Glutamatergic neuron (in vitro differentiated cells): ENCODE measurements around the gene TLL2. TPM values are rescaled to one million over a fixed set of nuclear protein-coding genes. Genes with fewer than 3 reads are reported as not detected.

Experiments used
- DNase-seq: peaks from one replicate; pipeline ENCODE4 v3.0.0; 2022
- H3K27ac Mint-ChIP-seq: one replicate; pipeline ENCODE4 v1.8.0; 2020; ENCODE audit warnings: mild to moderate bottlenecking, mixed read lengths, inconsistent platforms; ENCODE audit not compliant: unreplicated experiment
- H3K27me3 Mint-ChIP-seq: one replicate; pipeline ENCODE4 v1.8.0; 2020; ENCODE audit warnings: mild to moderate bottlenecking, moderate library complexity, mixed read lengths, inconsistent platforms; ENCODE audit not compliant: unreplicated experiment
- H3K36me3 Mint-ChIP-seq: one replicate; pipeline ENCODE4 v1.8.0; 2020; ENCODE audit warnings: mild to moderate bottlenecking, mixed read lengths, inconsistent platforms; ENCODE audit not compliant: unreplicated experiment
- H3K4me1 Mint-ChIP-seq: one replicate; pipeline ENCODE4 v1.8.0; 2020; ENCODE audit warnings: mild to moderate bottlenecking, low read depth, mixed read lengths, inconsistent platforms; ENCODE audit not compliant: unreplicated experiment
- H3K4me3 Mint-ChIP-seq: one replicate; pipeline ENCODE4 v1.8.0; 2020; ENCODE audit warnings: mild to moderate bottlenecking, mixed read lengths, inconsistent platforms; ENCODE audit not compliant: unreplicated experiment
- H3K9me3 Mint-ChIP-seq: one replicate; pipeline ENCODE4 v1.8.0; 2020; ENCODE audit warnings: mild to moderate bottlenecking, moderate library complexity, mixed read lengths, inconsistent platforms; ENCODE audit not compliant: unreplicated experiment
- total RNA-seq: library from RNA; stranded (reverse); fragmentation: NEBNext Ultra II Directional; extraction: Animal tissue kit (Norgen Biotek cat#: 25700); gene quantifications from one replicate; pipeline ENCODE4 v1.2.1, GENCODE V29; 2021; ENCODE audit not compliant: unreplicated experiment
- TF ChIP-seq, protein P1 (sequence below): fragments of 200-600 bp; sonication (generic); IDR thresholded peaks from one replicate; pipeline ENCODE4 v1.5.0; 2021; ENCODE audit not compliant: partially characterized antibody, unreplicated experiment

TLL2 gene
- total RNA-seq, 1 donor from 2014 or later: 0.17 TPM

DNA sequence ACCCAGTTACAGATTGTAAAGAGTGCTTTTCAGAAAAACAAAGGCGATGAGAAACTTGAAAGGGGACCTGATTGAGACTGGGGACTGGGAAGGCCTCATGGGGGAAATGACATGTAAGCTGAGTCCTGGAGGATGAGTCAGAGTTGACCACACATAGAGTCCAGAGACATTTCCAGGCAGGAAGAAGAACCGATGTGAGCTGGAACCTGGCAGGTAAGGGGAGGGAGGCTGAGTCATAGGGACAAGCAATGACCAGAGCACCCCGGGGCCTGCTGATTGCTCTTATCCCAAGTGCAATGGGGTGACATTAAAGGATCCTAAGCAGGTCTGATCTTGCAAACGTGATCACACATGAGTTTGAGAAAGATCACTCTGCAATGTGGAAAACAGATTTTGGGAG is 11.7 kb downstream of the TLL2 start:
- TF ChIP-seq, protein P1, sequence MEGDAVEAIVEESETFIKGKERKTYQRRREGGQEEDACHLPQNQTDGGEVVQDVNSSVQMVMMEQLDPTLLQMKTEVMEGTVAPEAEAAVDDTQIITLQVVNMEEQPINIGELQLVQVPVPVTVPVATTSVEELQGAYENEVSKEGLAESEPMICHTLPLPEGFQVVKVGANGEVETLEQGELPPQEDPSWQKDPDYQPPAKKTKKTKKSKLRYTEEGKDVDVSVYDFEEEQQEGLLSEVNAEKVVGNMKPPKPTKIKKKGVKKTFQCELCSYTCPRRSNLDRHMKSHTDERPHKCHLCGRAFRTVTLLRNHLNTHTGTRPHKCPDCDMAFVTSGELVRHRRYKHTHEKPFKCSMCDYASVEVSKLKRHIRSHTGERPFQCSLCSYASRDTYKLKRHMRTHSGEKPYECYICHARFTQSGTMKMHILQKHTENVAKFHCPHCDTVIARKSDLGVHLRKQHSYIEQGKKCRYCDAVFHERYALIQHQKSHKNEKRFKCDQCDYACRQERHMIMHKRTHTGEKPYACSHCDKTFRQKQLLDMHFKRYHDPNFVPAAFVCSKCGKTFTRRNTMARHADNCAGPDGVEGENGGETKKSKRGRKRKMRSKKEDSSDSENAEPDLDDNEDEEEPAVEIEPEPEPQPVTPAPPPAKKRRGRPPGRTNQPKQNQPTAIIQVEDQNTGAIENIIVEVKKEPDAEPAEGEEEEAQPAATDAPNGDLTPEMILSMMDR: no peak
- DNase-seq: no peak
- Mint-ChIP-seq H3K9me3 (peaks cover 3% of the 10 kb centered on the region), H3K4me1 (no peaks in the 10 kb centered on the region), H3K4me3 (no peak overlapping the region), H3K27ac (no peak overlapping the region), H3K36me3 (no peaks in the 10 kb centered on the region), H3K27me3 (peaks cover 2% of the 10 kb centered on the region)

DNA sequence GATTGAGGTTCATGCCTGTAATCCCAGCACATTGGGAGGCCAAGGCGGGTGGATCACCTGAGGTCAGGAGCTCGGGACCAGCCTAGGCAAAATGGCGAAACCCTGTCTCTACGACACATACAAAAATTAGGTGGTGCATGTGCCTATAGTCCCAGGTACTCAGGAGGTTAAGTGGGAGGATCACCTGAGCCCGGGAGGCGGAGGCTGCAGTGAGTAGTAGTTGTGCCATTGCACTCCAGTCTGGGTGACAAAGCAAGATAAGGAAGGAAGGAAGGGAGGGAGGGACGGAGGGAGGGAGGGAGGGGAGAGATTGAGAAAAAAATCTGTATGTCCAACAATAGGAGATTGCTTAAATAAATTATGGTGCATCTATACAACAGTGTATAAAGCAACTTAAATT is 13.2 kb downstream of the TLL2 start:
- H3K27ac Mint-ChIP-seq: no peak overlapping the region
- H3K36me3 Mint-ChIP-seq: no peaks in the 10 kb centered on the region
- no peak for DNase-seq
- peaks cover 3% of the 10 kb centered on the region for H3K9me3 Mint-ChIP-seq
- no peaks in the 10 kb centered on the region for H3K4me1 Mint-ChIP-seq
- H3K4me3 Mint-ChIP-seq: no peak overlapping the region
- TF ChIP-seq, protein P1: no peak
- peaks cover 2% of the 10 kb centered on the region for H3K27me3 Mint-ChIP-seq

DNA sequence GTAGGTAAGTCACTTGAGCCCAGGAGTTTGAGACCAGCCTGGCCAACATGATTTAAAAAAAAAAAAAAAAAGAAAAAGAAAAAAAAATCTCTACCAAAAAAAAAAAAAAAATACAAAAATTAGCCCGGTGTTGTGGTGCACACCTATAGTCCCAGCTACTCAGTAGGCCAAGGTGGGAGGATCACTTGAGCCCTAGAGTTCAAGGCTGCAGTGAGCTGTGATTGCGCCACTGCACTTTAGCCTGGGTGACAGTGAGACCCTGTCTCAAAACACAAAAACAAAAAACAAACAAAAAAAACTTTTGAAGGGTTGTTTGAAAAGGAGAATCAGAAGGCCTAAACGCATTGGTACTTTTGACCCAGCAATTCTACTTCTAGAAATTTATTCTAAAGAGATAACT is 13.7 kb downstream of the TLL2 start:
- H3K9me3 Mint-ChIP-seq: peaks cover 3% of the 10 kb centered on the region
- no peak overlapping the region for H3K27ac Mint-ChIP-seq
- no peaks in the 10 kb centered on the region for H3K36me3 Mint-ChIP-seq
- DNase-seq: no peak
- TF ChIP-seq, protein P1: no peak
- H3K27me3 Mint-ChIP-seq: peaks cover 2% of the 10 kb centered on the region
- H3K4me1 Mint-ChIP-seq: no peaks in the 10 kb centered on the region
- no peak overlapping the region for H3K4me3 Mint-ChIP-seq

DNA sequence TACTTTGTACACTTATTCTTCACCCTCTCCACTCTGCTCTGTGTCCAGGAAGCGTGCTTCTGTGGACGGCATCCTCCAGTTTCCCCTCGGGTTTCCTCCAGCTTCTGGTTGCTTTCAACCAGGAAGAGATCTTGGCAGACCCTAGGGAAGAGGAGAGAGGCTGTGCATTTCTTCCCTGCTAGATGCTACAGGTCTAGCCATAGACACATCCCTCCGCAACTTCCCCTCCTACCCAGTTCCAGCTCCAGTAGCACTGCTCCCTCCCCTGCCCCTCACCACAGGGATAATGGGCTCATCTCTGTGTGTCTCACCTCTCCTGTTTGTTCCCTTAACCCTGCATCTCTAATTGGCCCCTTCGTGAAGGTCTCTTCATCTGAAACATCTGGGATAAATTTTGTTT is 16.3 kb downstream of the TLL2 start:
- H3K4me3 Mint-ChIP-seq: no peak overlapping the region
- TF ChIP-seq, protein P1: no peak
- H3K36me3 Mint-ChIP-seq: no peaks in the 10 kb centered on the region
- H3K9me3 Mint-ChIP-seq: peaks cover 3% of the 10 kb centered on the region
- no peak for DNase-seq
- peaks cover 8% of the 10 kb centered on the region for H3K27me3 Mint-ChIP-seq
- H3K27ac Mint-ChIP-seq: no peak overlapping the region
- no peaks in the 10 kb centered on the region for H3K4me1 Mint-ChIP-seq

DNA sequence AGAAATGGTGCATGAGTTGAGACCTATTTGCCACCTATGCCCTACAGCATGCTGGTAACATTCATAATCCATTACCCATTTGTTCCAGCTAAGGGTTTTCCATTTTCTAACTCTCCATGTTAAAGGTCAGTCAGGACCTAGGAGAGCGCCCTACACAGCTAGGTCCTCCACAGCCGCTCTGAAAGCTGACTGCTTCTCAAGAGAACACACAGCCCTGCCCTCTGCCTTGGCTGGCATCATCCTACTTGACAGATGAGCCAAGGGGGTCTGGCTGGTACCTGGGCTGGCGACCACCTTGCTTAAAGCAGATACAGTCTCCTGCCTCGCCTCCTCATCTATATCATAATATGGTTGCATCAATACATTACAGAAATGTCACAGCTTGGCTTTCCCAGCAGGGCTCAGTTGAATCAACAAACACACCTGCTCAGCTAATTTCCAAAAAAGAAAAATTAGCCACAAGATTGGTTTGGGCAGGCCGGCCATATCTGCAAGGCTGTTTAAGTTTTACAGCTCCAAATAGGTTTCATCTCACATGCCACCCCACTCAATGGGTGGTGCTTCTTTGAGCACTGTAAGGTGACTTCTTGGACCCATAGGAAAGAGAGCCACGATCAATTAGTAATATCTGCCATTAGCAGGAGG is 17.3 kb downstream of the TLL2 start:
- TF ChIP-seq, protein P1: no peak
- Mint-ChIP-seq H3K4me3 (no peak overlapping the region), H3K27ac (no peak overlapping the region), H3K4me1 (no peaks in the 10 kb centered on the region), H3K9me3 (no peaks in the 10 kb centered on the region), H3K27me3 (peaks cover 6% of the 10 kb centered on the region), H3K36me3 (no peaks in the 10 kb centered on the region)
- no peak for DNase-seq
